Esophagus (tissue), 2 donors: Measurements from ENCODE around the gene RTP5. TPM values are rescaled to one million over a fixed set of nuclear protein-coding genes. Genes with fewer than 3 reads are reported as not detected.

Source experiments
- H3K27ac ChIP-seq, 2 donors: one replicate each; pipeline ENCODE4 v1.5.1; 2013; ENCODE audit warnings: low read depth in 2 of 2, mild to moderate bottlenecking in 2 of 2, inconsistent platforms in 1 of 2, low read length in 1 of 2, moderate library complexity in 1 of 2
- H3K27me3 ChIP-seq, 2 donors: one replicate each; pipeline ENCODE4 v1.6.1; 2013; ENCODE audit warnings: low read length in 2 of 2, control low read depth in 1 of 2, mild to moderate bottlenecking in 1 of 2; ENCODE audit not compliant: insufficient read depth in 2 of 2, control insufficient read depth in 1 of 2
- H3K36me3 ChIP-seq, 2 donors: one replicate each; pipeline ENCODE4 v1.6.1; 2013; ENCODE audit warnings: low read length in 1 of 2; ENCODE audit not compliant: control insufficient read depth in 2 of 2, insufficient read depth in 2 of 2
- H3K4me1 ChIP-seq, 2 donors: one replicate each; pipeline ENCODE4 v1.6.1; 2013; ENCODE audit warnings: low read length in 1 of 2; ENCODE audit not compliant: control insufficient read depth in 2 of 2, insufficient read depth in 2 of 2
- H3K4me3 ChIP-seq, 2 donors: one replicate each; pipeline ENCODE4 v1.5.1; 2013; ENCODE audit warnings: low read length in 2 of 2, mild to moderate bottlenecking in 2 of 2, low read depth in 1 of 2, moderate library complexity in 1 of 2
- H3K9me3 ChIP-seq, 2 donors: one replicate each; pipeline ENCODE4 v1.6.1; 2013; ENCODE audit warnings: mild to moderate bottlenecking in 2 of 2, low read depth in 1 of 2, low read length in 1 of 2, moderate library complexity in 1 of 2; ENCODE audit not compliant: control insufficient read depth in 2 of 2, insufficient read depth in 1 of 2
- whole genome bisulfite sequencing, 2 donors: extraction: QIAGEN DNeasy Blood & Tissue Kit; methylation state at CpG; one replicate each; pipeline ENCODE4 v1.1.7; 2013; 5-methylcytosine and 5-hydroxymethylcytosine counted together
- polyA plus RNA-seq, 2 donors: library from polyadenylated mRNA; stranded (reverse); fragments of 200-250 nt; gene quantifications; one replicate each; pipeline ENCODE4 v1.2.3, GENCODE V29; 2013
- donor health status: healthy with polysubstance abuse.
- donor health status: Bipolar disorder and iron deficiency.

RTP5 gene
- polyA plus RNA-seq, 2 donors, result 0.06 to 0.28 TPM

- Histone ChIP-seq H3K4me1 (peaks cover 8 to 26% of the 10 kb centered on the region in 2 donors), H3K27me3 (no peaks in the 10 kb centered on the region), H3K27ac (no peak overlapping the region), H3K4me3 (peak overlapping the region in 1 of 2 donors; percentile 19), H3K36me3 (peaks cover 0 to 3% of the 10 kb centered on the region in 2 donors), H3K9me3 (peaks cover 0 to 18% of the 10 kb centered on the region in 2 donors)
- 24 to 28% methylated on average over 29 of the region's 29 CpGs for WGBS, 2 donors
Measured at GRCh38 chr2:241863536-241863954, 6.0 kb upstream of the RTP5 start.

- Histone ChIP-seq H3K36me3 (peaks cover 0 to 3% of the 10 kb centered on the region in 2 donors), H3K27ac (peak overlapping the region in 1 of 2 donors; percentile 31)
Measured at GRCh38 chr2:241864168-241864849, 5.2 kb upstream of the RTP5 start.

GRCh38 chr2:241864850-241865213, 4.7 kb upstream of the RTP5 start:
- Histone ChIP-seq H3K9me3 (peaks cover 0 to 18% of the 10 kb centered on the region in 2 donors), H3K36me3 (peaks cover 0 to 3% of the 10 kb centered on the region in 2 donors), H3K4me1 (peaks cover 5 to 22% of the 10 kb centered on the region in 2 donors), H3K27me3 (no peaks in the 10 kb centered on the region), H3K4me3 (no peak overlapping the region), H3K27ac (peak overlapping the region in 1 of 2 donors; percentile 31)
- WGBS, 2 donors, result 92 to 93% methylated on average over 5 of the region's 5 CpGs

More at GRCh38 chr2:241864168-241864849, 5.2 kb upstream of the RTP5 start:
- H3K4me1 ChIP-seq, result peaks cover 5 to 24% of the 10 kb centered on the region in 2 donors
- H3K4me3 ChIP-seq, result no peak overlapping the region
- WGBS, 2 donors, result 80 to 90% methylated on average over 2 of the region's 2 CpGs
- H3K9me3 ChIP-seq, result peaks cover 0 to 18% of the 10 kb centered on the region in 2 donors
- no peaks in the 10 kb centered on the region for H3K27me3 ChIP-seq

- 80 to 92% methylated on average over 3 of the region's 3 CpGs for WGBS, 2 donors
- Histone ChIP-seq H3K27ac (no peak overlapping the region), H3K27me3 (no peaks in the 10 kb centered on the region), H3K4me1 (peaks cover 5 to 19% of the 10 kb centered on the region in 2 donors), H3K4me3 (no peak overlapping the region), H3K36me3 (peaks cover 0 to 3% of the 10 kb centered on the region in 2 donors), H3K9me3 (peaks cover 0 to 18% of the 10 kb centered on the region in 2 donors)
Measured at GRCh38 chr2:241865416-241865956, 4.0 kb upstream of the RTP5 start.

GRCh38 chr2:241865957-241866789, 3.4 kb upstream of the RTP5 start:
- no peak overlapping the region for H3K27ac ChIP-seq
- H3K4me1 ChIP-seq, result peaks cover 5 to 19% of the 10 kb centered on the region in 2 donors

GRCh38 chr2:241866790-241867645, 2.5 kb upstream of the RTP5 start:
- H3K4me3 ChIP-seq, result no peak overlapping the region
- no peak overlapping the region for H3K27ac ChIP-seq
- H3K9me3 ChIP-seq, result peaks cover 0 to 18% of the 10 kb centered on the region in 2 donors
- 61 to 64% methylated on average over 32 to 33 of the region's 33 CpGs for WGBS, 2 donors
- H3K4me1 ChIP-seq, result peaks cover 5 to 19% of the 10 kb centered on the region in 2 donors
- peaks cover 0 to 3% of the 10 kb centered on the region in 2 donors for H3K36me3 ChIP-seq
- H3K27me3 ChIP-seq, result no peaks in the 10 kb centered on the region

More at GRCh38 chr2:241865957-241866789, 3.4 kb upstream of the RTP5 start:
- Histone ChIP-seq H3K4me3 (no peak overlapping the region), H3K36me3 (peaks cover 0 to 3% of the 10 kb centered on the region in 2 donors), H3K27me3 (no peaks in the 10 kb centered on the region), H3K9me3 (peaks cover 0 to 18% of the 10 kb centered on the region in 2 donors)
- WGBS, 2 donors, result 19 to 26% methylated on average over 18 to 31 of the region's 31 CpGs

- no peak overlapping the region for H3K4me3 ChIP-seq
- peaks cover 0 to 3% of the 10 kb centered on the region in 2 donors for H3K36me3 ChIP-seq
- H3K27ac ChIP-seq, result no peak overlapping the region
- no peaks in the 10 kb centered on the region for H3K27me3 ChIP-seq
- WGBS, 2 donors, result 40 to 42% methylated on average over 19 of the region's 19 CpGs
- H3K9me3 ChIP-seq, result peaks cover 0 to 17% of the 10 kb centered on the region in 2 donors
- peaks cover 5 to 18% of the 10 kb centered on the region in 2 donors for H3K4me1 ChIP-seq
Measured at GRCh38 chr2:241867776-241868420, 1.6 kb upstream of the RTP5 start.

- H3K4me1 ChIP-seq, result peaks cover 3 to 15% of the 10 kb centered on the region in 2 donors
- 16 to 19% methylated on average over 15 of the region's 15 CpGs for WGBS, 2 donors
- no peaks in the 10 kb centered on the region for H3K27me3 ChIP-seq
- H3K36me3 ChIP-seq, result peaks cover 0 to 3% of the 10 kb centered on the region in 2 donors
- H3K4me3 ChIP-seq, result no peak overlapping the region
- peaks cover 0 to 16% of the 10 kb centered on the region in 2 donors for H3K9me3 ChIP-seq
- no peak overlapping the region for H3K27ac ChIP-seq
Measured at GRCh38 chr2:241868661-241869081, 858 bp upstream of the RTP5 start.
